ENCODE data around the gene NDUFA9. TPM values are rescaled to one million over a fixed set of nuclear protein-coding genes. Genes with fewer than 3 reads are reported as not detected.

NDUFA9 gene
- total RNA-seq, 1 donor from 2014 or later: 68.1 TPM

DNA sequence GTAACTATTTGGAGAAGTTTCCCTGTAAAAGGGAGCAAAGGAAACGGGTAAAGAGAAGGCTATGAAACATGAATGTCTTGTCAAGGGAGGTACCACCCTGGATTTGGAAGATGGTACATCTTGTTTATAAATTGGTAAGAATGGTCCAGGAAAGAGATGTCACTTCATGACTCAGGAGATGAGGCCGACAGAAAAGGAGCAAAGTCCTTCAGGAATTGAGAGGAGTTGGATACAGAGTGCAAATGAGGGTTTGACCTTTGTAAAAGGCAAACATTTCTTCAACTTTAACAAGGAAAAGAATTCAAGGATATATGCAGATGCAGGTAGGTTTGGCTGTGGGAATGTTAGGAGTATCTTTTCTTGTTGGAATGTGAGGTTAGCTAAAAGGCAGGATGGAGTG is 30.8 kb downstream of the NDUFA9 start:
- H3K4me1 Mint-ChIP-seq (ENCODE audit: low read depth): no peaks in the 10 kb centered on the region
- no peak for TF ChIP-seq CTCF (IDR thresholded peaks at IDR 0.05)
- peaks cover 23% of the 10 kb centered on the region for H3K36me3 Mint-ChIP-seq (ENCODE audit: low read depth)
- no peak for DNase-seq (ENCODE audit: low spot score)
- no peak overlapping the region for H3K27ac Mint-ChIP-seq (ENCODE audit: unreplicated experiment)
- peaks cover 23% of the 10 kb centered on the region for H3K9me3 Mint-ChIP-seq (ENCODE audit: low read depth)
- no peaks in the 10 kb centered on the region for H3K27me3 Mint-ChIP-seq (ENCODE audit: low read depth)
- H3K4me3 Mint-ChIP-seq (ENCODE audit: unreplicated experiment): no peak overlapping the region

- peaks cover 7% of the 10 kb centered on the region for H3K9me3 Mint-ChIP-seq (ENCODE audit: low read depth)
- H3K36me3 Mint-ChIP-seq (ENCODE audit: low read depth): peaks cover 33% of the 10 kb centered on the region
- no peaks in the 10 kb centered on the region for H3K4me1 Mint-ChIP-seq (ENCODE audit: low read depth)
- no peak overlapping the region for H3K27ac Mint-ChIP-seq (ENCODE audit: unreplicated experiment)
- DNase-seq (ENCODE audit: low spot score): no peak
- H3K27me3 Mint-ChIP-seq (ENCODE audit: low read depth): no peaks in the 10 kb centered on the region
- TF ChIP-seq CTCF (IDR thresholded peaks at IDR 0.05): no peak
- no peak overlapping the region for H3K4me3 Mint-ChIP-seq (ENCODE audit: unreplicated experiment)
These were observed 32.8 kb downstream of the NDUFA9 start for GRCh38 chr12:4681732-4682131.

DNA sequence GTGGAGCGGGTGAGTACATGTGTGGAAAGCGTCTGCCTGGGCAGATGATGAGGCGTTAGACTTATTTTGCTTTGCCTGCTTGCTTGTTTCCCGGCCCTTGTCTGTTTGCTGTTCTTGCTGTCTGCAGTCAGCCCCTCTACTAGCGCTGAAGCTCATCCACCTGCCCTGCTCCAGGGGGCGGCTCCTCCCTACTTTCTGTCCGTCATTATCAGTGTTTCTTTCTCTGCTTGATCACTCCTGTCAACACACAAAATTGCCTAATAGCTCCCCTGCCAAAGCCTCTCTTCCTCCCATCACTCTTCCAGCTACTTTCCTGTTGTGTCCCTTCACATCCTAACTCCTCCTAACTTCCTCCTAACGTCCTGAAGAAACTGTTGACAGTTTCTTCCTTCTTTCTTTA is 36.4 kb downstream of the NDUFA9 start:
- no peak for DNase-seq (ENCODE audit: low spot score)
- no peak for TF ChIP-seq CTCF (IDR thresholded peaks at IDR 0.05)
- no peaks in the 10 kb centered on the region for H3K27me3 Mint-ChIP-seq (ENCODE audit: low read depth)
- H3K27ac Mint-ChIP-seq (ENCODE audit: unreplicated experiment): no peak overlapping the region
- H3K4me1 Mint-ChIP-seq (ENCODE audit: low read depth): no peaks in the 10 kb centered on the region
- no peaks in the 10 kb centered on the region for H3K9me3 Mint-ChIP-seq (ENCODE audit: low read depth)
- peaks cover 31% of the 10 kb centered on the region for H3K36me3 Mint-ChIP-seq (ENCODE audit: low read depth)
- H3K4me3 Mint-ChIP-seq (ENCODE audit: unreplicated experiment): no peak overlapping the region

GRCh38 chr12:4690760-4691159 is 41.8 kb downstream of the NDUFA9 start:
- H3K27me3 Mint-ChIP-seq (ENCODE audit: low read depth): no peaks in the 10 kb centered on the region
- H3K4me1 Mint-ChIP-seq (ENCODE audit: low read depth): no peaks in the 10 kb centered on the region
- TF ChIP-seq CTCF (IDR thresholded peaks at IDR 0.05): no peak
- no peak for DNase-seq (ENCODE audit: low spot score)
- no peak overlapping the region for H3K27ac Mint-ChIP-seq (ENCODE audit: unreplicated experiment)
- H3K9me3 Mint-ChIP-seq (ENCODE audit: low read depth): no peaks in the 10 kb centered on the region
- no peak overlapping the region for H3K4me3 Mint-ChIP-seq (ENCODE audit: unreplicated experiment)
- H3K36me3 Mint-ChIP-seq (ENCODE audit: low read depth): peaks cover 11% of the 10 kb centered on the region

Other genes starting within 250 kb of the NDUFA9 start
- gene FGF6, start 203.3 kb upstream of the NDUFA9 start, total RNA-seq: not detected in 3 replicates
- gene RAD51AP1, start 110.2 kb upstream of the NDUFA9 start, total RNA-seq: 3.8 to 8.7 TPM (median 3.8 TPM) in 3 replicates
- 37.9 to 48.6 TPM (median 38.7 TPM) in 3 replicates for gene DYRK4, start 86.9 kb upstream of the NDUFA9 start, total RNA-seq
- 0.26 to 0.65 TPM (median 0.57 TPM) in 3 replicates for gene AKAP3, start 63 bp upstream of the NDUFA9 start, total RNA-seq
- 0.51 to 1.7 TPM (median 1.4 TPM) in 3 replicates for gene GALNT8, start 71.3 kb downstream of the NDUFA9 start, total RNA-seq